Thyroid gland (tissue), 4 donors: Measurements from ENCODE around the gene LRRC27. TPM values are rescaled to one million over a fixed set of nuclear protein-coding genes. Genes with fewer than 3 reads are reported as not detected.

Experiments
- DNase-seq, 2 donors: peaks; one replicate each; pipeline ENCODE4 v3.0.0-alpha.2; 2019
- H3K27ac ChIP-seq, 3 donors: fragments of 200-600 bp; sonication (generic); 1 replicate in 2 of 3; 2 replicates in 1 of 3; pipeline ENCODE4 v1.5.1; 2016 to 2019; ENCODE audit warnings: mild to moderate bottlenecking in 1 of 3, moderate library complexity in 1 of 3
- H3K27me3 ChIP-seq: fragments of 200-600 bp; sonication (generic); one replicate; pipeline ENCODE4 v1.5.1; 2019
- H3K36me3 ChIP-seq, 2 donors: fragments of 200-600 bp; sonication (generic); one replicate each; pipeline ENCODE4 v1.5.1; 2016 to 2019
- H3K4me1 ChIP-seq, 2 donors: fragments of 200-600 bp; sonication (generic); one replicate each; pipeline ENCODE4 v1.5.1; 2017 to 2019
- H3K4me3 ChIP-seq, 3 donors: fragments of 200-600 bp; sonication (generic); replicated peaks in 1 of 3; 1 replicate in 2 of 3; 2 replicates in 1 of 3; pipeline ENCODE4 v1.5.1; 2016; ENCODE audit warnings: mild to moderate bottlenecking in 1 of 3
- H3K9me3 ChIP-seq: fragments of 200-600 bp; sonication (generic); one replicate; pipeline ENCODE4 v1.5.1; 2017
- POLR2A ChIP-seq, 2 donors: fragments of 450-650 bp; IDR thresholded peaks; one replicate each; pipeline ENCODE4 v1.6.1; 2017; ENCODE audit warnings: antibody characterized with exemption in 2 of 2, mild to moderate bottlenecking in 2 of 2, moderate library complexity in 1 of 2
- WGBS, 2 donors: methylation state at CpG; one replicate each; pipeline ENCODE4 v1.1.5; 2017; 5-methylcytosine and 5-hydroxymethylcytosine counted together
- intact Hi-C: fragments of 100-400 bp; cut with DNase I; formaldehyde crosslinking; loops from one replicate; pipeline ENCODE4 v1.15.1; 2023
- total RNA-seq, 4 donors: library from RNA; depleted of rRNA; stranded (reverse); fragments of >200 nt; gene quantifications; one replicate each; pipeline ENCODE4 v1.2.3, GENCODE V29; 2016
- TF ChIP-seq, protein P1 (sequence below), 6 experiments: fragments of 200-600 bp in 3 of 6; fragments of 450-650 bp in 3 of 6; sonication (generic) in 3 of 6; IDR thresholded peaks; one replicate each; pipeline ENCODE4 v1.5.1; 2016 to 2019; ENCODE audit warnings: antibody characterized with exemption in 6 of 6, mild to moderate bottlenecking in 2 of 6, inconsistent platforms in 1 of 6, moderate library complexity in 1 of 6

The LRRC27 gene
- total RNA-seq, 4 donors from 2014 or later = 14.0 to 24.4 (median 19.4) TPM

DNA sequence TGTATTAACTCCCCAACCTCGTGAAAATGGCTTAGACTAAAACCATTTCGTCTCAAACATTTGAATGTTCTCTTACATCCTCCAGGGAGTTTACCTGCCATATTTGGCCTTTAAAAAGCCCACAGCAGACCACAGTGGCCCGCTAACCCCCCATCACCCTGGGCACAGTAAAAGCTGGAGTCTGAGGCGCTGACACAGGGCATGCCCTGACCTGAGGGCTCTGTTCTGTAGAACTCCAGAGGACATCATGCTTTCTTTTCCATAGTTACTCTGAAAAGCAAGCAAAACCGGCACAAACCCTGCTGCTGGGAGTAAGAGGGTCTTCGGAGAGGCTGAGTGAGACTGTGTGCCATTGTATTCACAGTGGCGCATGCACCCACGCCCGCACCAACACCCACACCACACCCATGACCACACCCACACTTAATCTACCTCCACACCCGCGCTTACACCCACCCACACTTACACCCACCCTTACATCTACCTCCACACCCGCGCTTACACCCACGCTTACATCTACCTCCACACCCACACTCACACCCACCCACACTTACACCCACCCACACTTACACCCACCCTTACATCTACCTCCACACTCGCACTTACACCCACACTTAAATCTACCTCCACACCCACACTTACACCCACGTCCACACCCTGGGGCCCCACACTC, 32.1 kb downstream of the LRRC27 start:
- DNase-seq = no peak
- 62 to 65% methylated on average over 16 of the region's 16 CpGs for WGBS, 2 donors
- Histone ChIP-seq H3K4me3 (no peak overlapping the region), H3K4me1 (no peaks in the 10 kb centered on the region), H3K9me3 (no peaks in the 10 kb centered on the region), H3K27ac (no peak overlapping the region), H3K36me3 (peaks cover 0 to 17% of the 10 kb centered on the region in 2 donors), H3K27me3 (no peaks in the 10 kb centered on the region)
- TF ChIP-seq, protein P1, sequence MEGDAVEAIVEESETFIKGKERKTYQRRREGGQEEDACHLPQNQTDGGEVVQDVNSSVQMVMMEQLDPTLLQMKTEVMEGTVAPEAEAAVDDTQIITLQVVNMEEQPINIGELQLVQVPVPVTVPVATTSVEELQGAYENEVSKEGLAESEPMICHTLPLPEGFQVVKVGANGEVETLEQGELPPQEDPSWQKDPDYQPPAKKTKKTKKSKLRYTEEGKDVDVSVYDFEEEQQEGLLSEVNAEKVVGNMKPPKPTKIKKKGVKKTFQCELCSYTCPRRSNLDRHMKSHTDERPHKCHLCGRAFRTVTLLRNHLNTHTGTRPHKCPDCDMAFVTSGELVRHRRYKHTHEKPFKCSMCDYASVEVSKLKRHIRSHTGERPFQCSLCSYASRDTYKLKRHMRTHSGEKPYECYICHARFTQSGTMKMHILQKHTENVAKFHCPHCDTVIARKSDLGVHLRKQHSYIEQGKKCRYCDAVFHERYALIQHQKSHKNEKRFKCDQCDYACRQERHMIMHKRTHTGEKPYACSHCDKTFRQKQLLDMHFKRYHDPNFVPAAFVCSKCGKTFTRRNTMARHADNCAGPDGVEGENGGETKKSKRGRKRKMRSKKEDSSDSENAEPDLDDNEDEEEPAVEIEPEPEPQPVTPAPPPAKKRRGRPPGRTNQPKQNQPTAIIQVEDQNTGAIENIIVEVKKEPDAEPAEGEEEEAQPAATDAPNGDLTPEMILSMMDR (IDR thresholded peaks at IDR 0.05) = no peak
- TF ChIP-seq POLR2A (IDR thresholded peaks at IDR 0.05) = no peak
- intact Hi-C loops = no loop called here

DNA sequence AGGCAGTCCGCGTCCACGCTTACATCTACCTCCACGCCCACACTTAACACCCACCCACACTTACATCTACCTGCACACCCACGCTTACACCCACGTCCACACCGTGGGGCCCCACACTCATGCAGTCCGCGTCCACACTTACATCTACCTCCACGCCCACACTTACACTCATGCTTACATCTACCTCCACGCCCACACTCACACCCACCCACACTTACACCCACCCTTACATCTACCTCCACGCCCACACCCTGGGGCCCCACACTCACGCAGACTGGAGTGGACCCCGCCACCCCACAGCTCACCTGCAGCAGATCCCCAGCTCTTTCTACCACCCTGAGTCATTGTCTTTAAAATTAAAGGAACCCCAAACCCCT, 32.6 kb downstream of the LRRC27 start:
- H3K27me3 ChIP-seq = no peaks in the 10 kb centered on the region
- no peaks in the 10 kb centered on the region for H3K9me3 ChIP-seq
- intact Hi-C loops = no loop called here
- no peak for DNase-seq
- H3K4me3 ChIP-seq = no peak overlapping the region
- 60 to 92% methylated on average over 14 of the region's 14 CpGs for WGBS, 2 donors
- no peaks in the 10 kb centered on the region for H3K4me1 ChIP-seq
- no peak overlapping the region for H3K27ac ChIP-seq
- peaks cover 0 to 17% of the 10 kb centered on the region in 2 donors for H3K36me3 ChIP-seq
- TF ChIP-seq POLR2A (IDR thresholded peaks at IDR 0.05) = no peak
- TF ChIP-seq, protein P1 (IDR thresholded peaks at IDR 0.05) = no peak

DNA sequence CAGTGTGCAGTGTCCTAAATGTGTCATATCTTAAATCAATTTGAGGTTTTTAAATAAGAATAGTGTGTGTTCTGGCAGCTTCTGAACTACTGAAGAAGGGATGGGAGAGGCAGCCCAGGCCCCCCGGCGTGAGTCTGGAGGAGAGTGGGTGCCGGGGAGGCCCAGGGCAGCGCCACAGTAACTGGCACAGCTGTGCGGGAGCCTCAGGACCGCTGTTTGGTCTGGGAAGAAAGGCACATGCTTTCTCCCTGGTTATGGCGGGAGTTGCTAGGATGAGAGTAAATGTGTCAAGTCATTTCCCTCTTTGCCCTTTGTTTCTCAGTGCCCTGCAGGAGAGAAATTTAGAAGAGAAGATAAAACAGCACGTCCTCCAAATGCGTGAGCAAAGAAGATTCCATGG, 33.1 kb downstream of the LRRC27 start:
- Histone ChIP-seq H3K4me3 (no peak overlapping the region), H3K4me1 (no peaks in the 10 kb centered on the region), H3K27ac (no peak overlapping the region), H3K9me3 (no peaks in the 10 kb centered on the region), H3K27me3 (no peaks in the 10 kb centered on the region), H3K36me3 (peaks cover 0 to 17% of the 10 kb centered on the region in 2 donors)
- TF ChIP-seq, protein P1 (IDR thresholded peaks at IDR 0.05) = no peak
- TF ChIP-seq POLR2A (IDR thresholded peaks at IDR 0.05) = no peak
- DNase-seq = no peak
- intact Hi-C loops = no loop called here
- 93 to 97% methylated on average over 9 of the region's 9 CpGs for WGBS, 2 donors

DNA sequence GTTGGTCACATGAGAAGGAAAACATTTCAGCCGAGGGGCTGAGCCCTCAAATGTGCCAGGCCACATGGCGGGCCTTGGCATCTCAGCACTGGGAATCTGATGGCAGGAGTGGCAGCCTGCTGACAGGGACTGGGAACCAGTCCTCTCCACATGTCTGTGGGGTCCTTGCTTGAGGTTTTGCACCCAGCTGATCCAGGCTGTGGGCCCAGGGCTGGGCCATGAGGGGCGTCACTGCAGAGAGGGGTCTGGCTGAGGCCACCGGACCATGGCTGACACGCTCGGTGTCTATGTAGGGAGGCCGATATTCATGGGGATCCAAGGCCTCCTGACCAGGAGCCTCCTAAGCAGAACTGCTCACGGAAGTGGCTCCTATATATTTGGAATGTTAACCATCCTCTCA, 34.0 kb downstream of the LRRC27 start:
- H3K9me3 ChIP-seq = no peaks in the 10 kb centered on the region
- no peak for DNase-seq
- intact Hi-C loops = no loop called here
- no peaks in the 10 kb centered on the region for H3K4me1 ChIP-seq
- TF ChIP-seq POLR2A (IDR thresholded peaks at IDR 0.05) = no peak
- TF ChIP-seq, protein P1 (IDR thresholded peaks at IDR 0.05) = no peak
- H3K36me3 ChIP-seq = peaks cover 0 to 17% of the 10 kb centered on the region in 2 donors
- 93 to 95% methylated on average over 4 of the region's 8 CpGs for WGBS, 2 donors
- no peak overlapping the region for H3K4me3 ChIP-seq
- no peak overlapping the region for H3K27ac ChIP-seq
- H3K27me3 ChIP-seq = no peaks in the 10 kb centered on the region

DNA sequence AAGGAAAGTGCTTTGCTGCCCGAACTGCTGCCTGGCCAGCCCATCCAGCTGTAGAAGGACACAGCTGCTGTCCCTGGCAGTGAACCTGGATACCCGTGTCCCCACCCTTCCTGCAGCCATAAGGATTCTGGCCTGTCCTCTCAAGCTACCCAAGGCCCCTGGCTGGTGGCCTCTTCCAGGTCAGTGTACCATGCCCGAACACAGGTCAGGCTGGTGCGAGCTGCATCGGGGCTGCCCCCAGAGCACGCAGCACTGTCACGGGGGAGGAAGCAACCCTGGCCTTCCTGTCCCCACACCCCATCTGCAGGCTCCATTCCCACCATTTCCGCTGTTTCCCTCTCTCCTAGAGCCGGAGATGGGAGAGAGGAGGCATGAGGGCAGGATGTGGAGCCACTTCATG, 34.5 kb downstream of the LRRC27 start:
- TF ChIP-seq, protein P1 (IDR thresholded peaks at IDR 0.05) = no peak
- no peak for TF ChIP-seq POLR2A (IDR thresholded peaks at IDR 0.05)
- Histone ChIP-seq H3K4me3 (no peak overlapping the region), H3K9me3 (no peaks in the 10 kb centered on the region), H3K36me3 (peaks cover 0 to 17% of the 10 kb centered on the region in 2 donors), H3K27me3 (no peaks in the 10 kb centered on the region), H3K27ac (no peak overlapping the region), H3K4me1 (no peaks in the 10 kb centered on the region)
- WGBS, 2 donors = 80 to 88% methylated on average over 5 to 9 of the region's 9 CpGs
- intact Hi-C loops = no loop called here
- DNase-seq = no peak
